Measurements from ENCODE around the gene TMEM63A. TPM values are rescaled to one million over a fixed set of nuclear protein-coding genes. Genes with fewer than 3 reads are reported as not detected.
A peak's percentile ranks its signal among the peaks of the same experiment; 100 is the strongest.

Gene TMEM63A
- total and polyA plus RNA-seq, 2 of the 13 experiments (the other 11 are each of a cell fraction or from before 2014, with no cell fraction given), result 23.9 to 53.3 TPM

GRCh38 chr1:225911191-225912130 is 29.3 kb upstream of the TMEM63A start (continued):
- TF ChIP-seq ZNF510 (CRISPR knock-in tag; IDR thresholded peaks at IDR 0.05; ENCODE audit: low read depth) (no peak), ZMYM2 (CRISPR knock-in tag; IDR thresholded peaks at IDR 0.05) (no peak), ZNF234 (CRISPR knock-in tag; conservative IDR thresholded peaks at IDR 0.05) (no peak), PHF20 (CRISPR knock-in tag; IDR thresholded peaks at IDR 0.05) (no peak), GABPA (IDR thresholded peaks at IDR 0.05; ENCODE audit: low read depth, low read length) (no peak), GABPA (CRISPR knock-in tag; IDR thresholded peaks at IDR 0.05; ENCODE audit: low read depth) (no peak), DPF2 (CRISPR knock-in tag; IDR thresholded peaks at IDR 0.05; ENCODE audit: borderline replicate concordance, low read depth) (no peak), TP53 (CRISPR knock-in tag; conservative IDR thresholded peaks at IDR 0.05) (no peak), STAT5B (CRISPR knock-in tag; IDR thresholded peaks at IDR 0.05) (no peak), ZNF777 (CRISPR knock-in tag; IDR thresholded peaks at IDR 0.05) (no peak), MTF2 (CRISPR knock-in tag; IDR thresholded peaks at IDR 0.05; ENCODE audit: borderline replicate concordance) (no peak), ZNF224 (CRISPR knock-in tag; IDR thresholded peaks at IDR 0.05) (no peak), KDM5B (CRISPR knock-in tag; IDR thresholded peaks at IDR 0.05; ENCODE audit: borderline replicate concordance) (peak; percentile 69; the same call in 1 of the 2 replicates), ZNF564 (CRISPR knock-in tag; IDR thresholded peaks at IDR 0.05) (no peak), ZBTB2 (CRISPR knock-in tag; IDR thresholded peaks at IDR 0.05; ENCODE audit: low read depth) (no peak), HCFC1 (IDR thresholded peaks at IDR 0.05; ENCODE audit: low read depth, low read length) (no peak), ZNF776 (CRISPR knock-in tag; IDR thresholded peaks at IDR 0.05) (no peak), ZNF317 (CRISPR knock-in tag; IDR thresholded peaks at IDR 0.05) (0 out of 2 replicates have a peak, but pooled peaks have one; percentile 40), SCMH1 (CRISPR knock-in tag; IDR thresholded peaks at IDR 0.05; ENCODE audit: borderline replicate concordance) (no peak), ZNF124 (CRISPR knock-in tag; IDR thresholded peaks at IDR 0.05) (no peak), MED1 (CRISPR knock-in tag; IDR thresholded peaks at IDR 0.05) (peak; percentile 13; the same call in 1 of the 2 replicates), SKIL (CRISPR knock-in tag; IDR thresholded peaks at IDR 0.05; ENCODE audit: borderline replicate concordance) (no peak)
- TF ChIP-seq, protein P1, sequence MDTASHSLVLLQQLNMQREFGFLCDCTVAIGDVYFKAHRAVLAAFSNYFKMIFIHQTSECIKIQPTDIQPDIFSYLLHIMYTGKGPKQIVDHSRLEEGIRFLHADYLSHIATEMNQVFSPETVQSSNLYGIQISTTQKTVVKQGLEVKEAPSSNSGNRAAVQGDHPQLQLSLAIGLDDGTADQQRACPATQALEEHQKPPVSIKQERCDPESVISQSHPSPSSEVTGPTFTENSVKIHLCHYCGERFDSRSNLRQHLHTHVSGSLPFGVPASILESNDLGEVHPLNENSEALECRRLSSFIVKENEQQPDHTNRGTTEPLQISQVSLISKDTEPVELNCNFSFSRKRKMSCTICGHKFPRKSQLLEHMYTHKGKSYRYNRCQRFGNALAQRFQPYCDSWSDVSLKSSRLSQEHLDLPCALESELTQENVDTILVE (CRISPR knock-in tag; IDR thresholded peaks at IDR 0.05), result no peak
- TF ChIP-seq, protein P2, sequence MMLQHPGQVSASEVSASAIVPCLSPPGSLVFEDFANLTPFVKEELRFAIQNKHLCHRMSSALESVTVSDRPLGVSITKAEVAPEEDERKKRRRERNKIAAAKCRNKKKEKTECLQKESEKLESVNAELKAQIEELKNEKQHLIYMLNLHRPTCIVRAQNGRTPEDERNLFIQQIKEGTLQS (CRISPR knock-in tag; IDR thresholded peaks at IDR 0.05), result no peak

Data from HepG2 (cell line).